GM10266 (cell line): ENCODE measurements around the gene CHMP4B.

Source experiments
- DNase-seq: peaks from one replicate; pipeline ENCODE4 v3.0.0; 2012; ENCODE audit errors: extremely low spot score
- CTCF ChIP-seq: IDR thresholded peaks from 2 replicates; pipeline ENCODE4 v1.5.1; 2012; ENCODE audit warnings: mild to moderate bottlenecking, low read depth; ENCODE audit not compliant: control insufficient read depth, insufficient read depth; ENCODE audit errors: missing control alignments

Gene CHMP4B

DNA sequence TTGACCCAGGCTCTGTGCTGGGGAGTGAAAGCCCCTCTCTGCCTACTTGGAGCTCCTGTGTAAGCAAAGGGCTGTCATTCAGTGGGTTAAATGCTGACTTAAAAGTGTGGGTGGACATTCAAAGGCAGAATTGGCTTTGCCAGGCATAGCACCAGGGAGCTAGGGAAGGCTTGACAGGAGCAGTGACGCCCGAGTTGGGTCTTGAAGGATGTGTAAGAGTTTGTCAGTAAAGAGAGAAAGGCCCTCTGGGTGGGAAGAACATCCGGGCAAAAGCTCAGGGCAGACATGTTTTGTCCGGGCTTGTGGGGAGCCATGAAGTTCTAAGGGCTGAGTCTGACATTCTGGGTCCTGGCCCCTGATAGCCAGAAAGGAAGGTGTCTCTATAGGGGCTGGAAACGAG is 27.9 kb upstream of the CHMP4B start:
- no peak for DNase-seq
- no peak for TF ChIP-seq CTCF

DNA sequence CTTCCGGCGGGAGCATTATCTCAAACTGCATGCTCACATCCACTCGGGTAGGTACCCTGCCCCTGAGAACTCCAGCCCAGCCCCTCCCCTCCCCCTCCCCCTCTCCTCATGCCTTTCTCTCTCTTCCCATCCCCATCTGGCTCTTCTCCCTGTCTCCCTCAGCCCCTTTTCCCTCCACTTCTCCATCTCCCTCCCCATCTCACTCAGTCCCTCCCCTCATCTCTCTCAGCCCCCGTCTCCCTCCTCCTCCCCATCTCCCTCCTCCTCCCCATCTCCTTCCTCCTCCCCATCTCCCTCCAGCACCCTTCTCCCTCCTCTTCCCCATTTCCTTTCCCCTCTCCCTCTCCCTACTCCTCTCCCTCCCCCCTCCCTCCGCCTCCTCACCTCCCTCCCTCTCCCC is 27.3 kb upstream of the CHMP4B start:
- no peak for TF ChIP-seq CTCF
- no peak for DNase-seq

DNA sequence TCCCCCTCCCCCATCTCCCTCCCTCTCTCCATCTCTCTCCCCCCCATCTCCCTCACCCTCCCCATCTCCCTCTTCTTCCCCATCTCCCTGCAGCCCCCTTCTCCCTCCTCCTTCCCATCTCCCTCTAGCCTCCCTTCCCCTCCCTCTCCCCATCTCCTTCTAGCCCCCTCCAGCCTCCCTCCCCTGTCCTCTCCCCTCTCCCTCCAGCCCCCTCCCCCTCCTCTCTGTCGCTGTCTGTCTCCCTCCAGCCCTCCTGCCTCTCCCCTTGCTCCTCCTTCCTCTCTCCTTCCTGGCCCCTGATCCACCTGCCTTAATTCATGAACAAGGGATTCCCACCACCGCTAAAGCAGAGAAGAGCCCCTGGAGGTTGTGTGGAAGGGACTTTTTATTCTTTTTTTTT is 26.9 kb upstream of the CHMP4B start:
- TF ChIP-seq CTCF = no peak

GRCh38 chr20:33785503-33785902 is 25.6 kb upstream of the CHMP4B start:
- no peak for TF ChIP-seq CTCF
- no peak for DNase-seq

More for the DNA sequence above, 26.9 kb upstream of the CHMP4B start:
- no peak for DNase-seq

DNA sequence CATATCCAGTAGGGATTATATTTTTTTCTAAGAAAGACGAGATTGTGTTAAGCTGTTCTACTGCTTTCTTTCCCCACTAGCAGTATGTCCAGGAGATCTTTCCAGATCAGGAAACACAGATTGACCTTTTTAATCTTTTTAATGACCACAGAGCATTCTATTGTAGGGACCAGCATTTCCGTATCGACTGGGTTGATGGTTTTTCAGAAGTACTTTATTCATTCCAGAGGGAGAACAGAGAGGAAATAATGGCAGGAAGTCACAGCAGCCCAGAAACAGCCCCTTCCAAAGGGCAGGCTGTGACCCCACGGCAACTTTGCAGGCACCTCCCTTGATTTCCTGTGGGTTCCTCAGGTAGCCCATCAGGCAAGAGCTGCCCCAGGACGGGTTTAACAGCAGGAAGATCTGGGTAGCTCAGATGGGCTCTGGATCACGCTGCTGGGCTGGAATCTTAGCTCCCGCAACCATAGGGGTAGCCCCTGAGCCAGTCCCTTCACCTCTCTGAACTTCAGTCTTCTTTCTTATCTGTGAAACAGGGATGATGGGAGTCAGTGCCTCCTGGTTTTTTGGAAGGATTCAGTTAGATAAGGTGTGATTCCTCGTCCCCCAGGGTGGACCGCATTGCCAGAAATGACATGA is 23.8 kb upstream of the CHMP4B start:
- no peak for TF ChIP-seq CTCF
- DNase-seq = no peak

DNA sequence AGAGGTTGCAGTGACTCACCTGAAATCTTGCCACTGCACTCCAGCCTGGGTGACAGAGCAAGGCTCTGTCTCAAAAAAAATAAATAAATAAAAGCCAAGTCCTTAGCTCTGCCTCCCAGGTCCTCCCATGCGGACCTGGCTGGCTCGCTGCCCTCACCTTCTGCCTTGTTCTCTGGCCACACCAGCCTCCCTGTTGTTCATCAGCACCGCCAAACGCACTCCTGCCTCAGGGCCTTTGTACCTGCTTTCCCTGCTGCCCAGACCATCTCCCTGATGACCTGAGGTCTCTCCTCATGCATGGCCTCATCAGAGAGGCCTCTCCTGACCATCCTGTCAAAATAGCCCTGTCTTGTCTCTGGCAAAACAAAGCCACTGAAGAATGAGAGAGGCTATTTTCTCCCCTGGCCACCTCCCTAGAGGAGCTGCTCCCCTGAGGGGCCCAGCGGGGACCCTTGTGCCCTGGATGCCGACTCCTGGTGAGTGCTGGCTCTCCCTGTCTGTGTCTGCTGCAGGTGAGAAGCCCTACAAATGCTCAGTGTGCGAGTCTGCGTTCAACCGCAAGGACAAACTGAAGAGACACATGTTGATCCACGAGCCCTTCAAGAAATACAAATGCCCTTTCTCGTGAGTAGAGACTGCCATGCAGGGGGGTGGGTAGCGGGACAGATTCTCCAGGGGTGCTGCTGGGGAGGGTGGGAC is 22.6 kb upstream of the CHMP4B start:
- no peak for TF ChIP-seq CTCF
- DNase-seq = no peak

DNA sequence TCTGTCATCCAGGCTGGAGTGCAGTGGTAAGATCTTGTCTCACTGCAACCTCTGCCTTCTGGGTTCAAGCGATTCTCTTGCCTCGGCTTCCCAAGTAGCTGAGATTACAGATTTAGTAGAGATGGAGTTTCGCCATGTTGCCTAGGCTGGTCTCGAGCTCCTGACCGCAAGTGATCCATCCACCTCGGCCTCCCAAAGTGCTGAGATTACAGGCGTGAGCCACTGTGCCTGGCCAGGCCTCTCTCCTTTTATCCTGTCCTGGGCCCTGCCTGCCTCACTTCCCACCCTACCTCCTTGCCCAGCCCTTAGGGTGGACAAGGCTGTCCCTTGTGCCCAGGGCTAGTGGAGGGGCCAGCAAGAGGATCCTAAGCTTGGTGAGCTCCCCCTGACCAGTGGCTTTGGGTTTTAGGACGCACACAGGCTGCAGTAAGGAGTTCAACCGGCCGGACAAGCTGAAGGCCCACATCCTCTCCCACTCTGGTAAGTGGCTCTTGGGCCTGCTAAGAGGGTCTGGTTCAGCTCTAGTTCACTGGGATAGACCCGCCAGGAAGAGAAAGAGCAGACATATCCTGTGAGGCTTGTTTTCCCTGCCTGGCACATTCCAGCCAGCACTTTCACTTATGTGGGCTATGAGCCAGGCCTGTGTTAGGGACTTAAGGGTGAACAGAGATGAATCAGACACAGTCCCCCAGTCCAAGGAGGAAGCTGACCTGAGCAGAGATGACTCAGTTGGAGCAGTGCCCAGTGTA is 21.9 kb upstream of the CHMP4B start:
- no peak for TF ChIP-seq CTCF
- DNase-seq = no peak
